RWPE1 (cell line): Measurements from ENCODE around the gene ZNF462.

Experiments
- CTCF ChIA-PET: fragments of 350-600 bp; sonication (Branson Sonifier 250); formaldehyde crosslinking; extraction: SDS; loops from one replicate; lab custom pipeline; 2021; lab: Yijun Ruan, JAX
- POLR2A ChIA-PET: fragments of 400-600 bp; formaldehyde crosslinking; extraction: SDS; loops from one replicate; lab custom pipeline; 2020; ENCODE audit warnings: antibody characterized with exemption; ENCODE audit not compliant: low non-redundant PET; lab: Yijun Ruan, JAX
- DNase-seq: peaks from one replicate; pipeline ENCODE4 v3.0.0; 2012; ENCODE audit warnings: low spot score
- H3K27ac ChIP-seq: fragments of 450-650 bp; 2 replicates; pipeline ENCODE4 v1.5.1; 2017
- TF ChIP-seq, protein P1 (sequence below): fragments of 450-650 bp; conservative IDR thresholded peaks from 2 replicates; pipeline ENCODE4 v1.5.1; 2017; ENCODE audit warnings: low read depth, mild to moderate bottlenecking

Gene ZNF462

DNA sequence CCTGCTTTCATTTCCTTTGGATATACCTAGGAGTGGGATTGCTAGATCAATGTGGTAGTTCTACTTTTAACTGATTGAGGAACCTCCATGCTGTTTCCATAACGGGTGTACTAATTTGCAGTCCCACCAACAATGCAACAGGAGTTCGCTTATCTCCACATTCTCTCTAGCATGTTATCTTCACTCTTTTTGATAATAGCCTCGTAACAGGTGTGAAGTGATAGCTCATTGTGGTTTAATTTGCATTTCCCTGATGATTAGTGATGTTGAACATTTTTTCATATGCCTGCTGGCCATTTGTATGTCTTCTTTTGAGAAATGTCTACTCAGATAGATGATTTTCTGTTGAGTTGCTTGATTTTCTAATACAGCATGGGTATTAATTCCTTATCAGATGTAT lies 142.2 kb downstream of the ZNF462 start:
- no peak overlapping the region for H3K27ac ChIP-seq
- CTCF ChIA-PET: interaction anchor here (1.2 kb wide), 1 partner anchor 121 kb away, joined by 5 read pairs; no protein-coding TSS in a partner anchor
- POLR2A ChIA-PET: no interaction called here
- TF ChIP-seq, protein P1, sequence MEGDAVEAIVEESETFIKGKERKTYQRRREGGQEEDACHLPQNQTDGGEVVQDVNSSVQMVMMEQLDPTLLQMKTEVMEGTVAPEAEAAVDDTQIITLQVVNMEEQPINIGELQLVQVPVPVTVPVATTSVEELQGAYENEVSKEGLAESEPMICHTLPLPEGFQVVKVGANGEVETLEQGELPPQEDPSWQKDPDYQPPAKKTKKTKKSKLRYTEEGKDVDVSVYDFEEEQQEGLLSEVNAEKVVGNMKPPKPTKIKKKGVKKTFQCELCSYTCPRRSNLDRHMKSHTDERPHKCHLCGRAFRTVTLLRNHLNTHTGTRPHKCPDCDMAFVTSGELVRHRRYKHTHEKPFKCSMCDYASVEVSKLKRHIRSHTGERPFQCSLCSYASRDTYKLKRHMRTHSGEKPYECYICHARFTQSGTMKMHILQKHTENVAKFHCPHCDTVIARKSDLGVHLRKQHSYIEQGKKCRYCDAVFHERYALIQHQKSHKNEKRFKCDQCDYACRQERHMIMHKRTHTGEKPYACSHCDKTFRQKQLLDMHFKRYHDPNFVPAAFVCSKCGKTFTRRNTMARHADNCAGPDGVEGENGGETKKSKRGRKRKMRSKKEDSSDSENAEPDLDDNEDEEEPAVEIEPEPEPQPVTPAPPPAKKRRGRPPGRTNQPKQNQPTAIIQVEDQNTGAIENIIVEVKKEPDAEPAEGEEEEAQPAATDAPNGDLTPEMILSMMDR: no peak
- no peak for DNase-seq

DNA sequence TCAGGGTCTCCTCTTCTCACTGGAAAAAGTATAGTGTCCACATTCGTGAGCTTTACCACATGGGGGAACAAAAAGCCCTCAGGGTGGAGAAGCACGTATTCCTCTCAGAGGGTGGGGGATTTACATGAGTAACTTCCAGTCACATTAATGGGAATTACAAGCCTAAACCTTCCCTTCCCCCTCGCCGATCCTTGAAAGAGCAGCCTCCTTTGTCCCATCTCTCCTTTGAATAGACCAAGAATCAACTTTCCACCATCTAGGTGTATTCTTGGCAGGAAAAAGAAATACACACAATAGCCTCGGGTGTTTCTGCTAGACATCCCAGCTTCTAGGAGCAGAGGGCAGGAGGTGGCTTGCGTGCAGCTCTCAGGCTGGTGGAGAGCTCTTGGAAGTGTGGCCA lies 144.4 kb downstream of the ZNF462 start:
- H3K27ac ChIP-seq: no peak overlapping the region
- TF ChIP-seq, protein P1: no peak
- ChIA-PET CTCF (no interaction called here), POLR2A (no interaction called here)
- DNase-seq: no peak

DNA sequence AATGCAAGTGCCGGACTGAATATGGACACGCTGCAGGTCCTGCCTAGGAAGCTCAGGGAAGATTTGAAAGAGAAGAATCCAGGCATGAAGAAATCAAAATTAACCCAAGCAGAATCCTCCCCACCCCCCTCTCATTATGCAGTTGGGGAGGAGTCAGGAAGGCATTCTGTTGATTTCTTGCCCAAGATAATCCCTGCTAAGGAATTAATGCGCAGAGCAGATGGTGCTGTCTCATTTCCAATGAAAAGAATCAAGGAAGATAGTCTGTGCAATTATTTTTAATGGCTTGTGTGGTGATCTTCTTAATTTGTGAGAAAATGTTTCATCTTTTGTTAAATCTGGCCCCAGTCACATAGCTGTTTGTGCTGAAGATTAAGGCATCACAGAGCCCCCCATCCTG lies 145.0 kb downstream of the ZNF462 start:
- DNase-seq: no peak
- no peak overlapping the region for H3K27ac ChIP-seq
- CTCF ChIA-PET: no interaction called here
- TF ChIP-seq, protein P1: no peak
- POLR2A ChIA-PET: no interaction called here

DNA sequence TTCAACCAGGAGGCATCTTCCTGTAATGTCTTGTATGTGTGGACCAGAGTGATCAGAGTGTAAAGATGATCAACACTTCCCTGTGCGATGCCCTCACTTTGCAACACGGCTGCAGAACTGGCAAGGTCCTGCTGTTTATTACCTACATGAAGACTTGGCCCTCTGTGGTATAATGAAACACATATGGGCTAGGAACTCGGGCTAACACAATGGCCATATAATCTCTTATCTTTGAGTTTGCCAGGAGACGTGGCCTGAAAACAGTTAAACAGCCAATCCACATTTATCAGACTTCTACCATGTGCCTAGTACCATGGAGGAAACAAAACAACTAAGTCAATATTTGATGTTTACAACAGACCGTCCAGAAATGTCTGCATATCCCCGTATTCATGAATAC lies 145.5 kb downstream of the ZNF462 start:
- ChIA-PET POLR2A (no interaction called here), CTCF (no interaction called here)
- TF ChIP-seq, protein P1: no peak
- H3K27ac ChIP-seq: no peak overlapping the region
- no peak for DNase-seq

DNA sequence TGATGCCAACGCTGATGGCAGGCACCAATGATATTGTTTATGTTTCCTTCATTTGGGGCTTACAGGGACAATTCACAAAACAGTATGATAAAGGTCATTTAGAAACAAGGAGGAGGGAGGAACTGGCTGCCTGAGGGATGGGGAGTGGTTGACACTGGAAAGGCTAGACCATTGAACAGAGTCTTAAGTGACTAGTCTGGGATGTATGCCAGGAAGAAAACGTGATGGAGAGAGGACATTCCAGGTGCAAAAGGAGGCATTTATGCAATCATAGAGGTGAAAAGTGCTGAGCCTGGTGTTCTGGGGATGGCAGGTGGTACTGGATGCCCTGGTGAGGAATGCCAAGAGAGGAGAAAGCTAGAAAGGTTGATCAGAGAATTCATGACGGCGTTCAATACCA lies 153.4 kb downstream of the ZNF462 start:
- POLR2A ChIA-PET: no interaction called here
- H3K27ac ChIP-seq: no peak overlapping the region
- no peak for DNase-seq
- CTCF ChIA-PET: interaction anchor here (0.7 kb wide), 1 partner anchor 31 kb away, joined by 3 read pairs; no protein-coding TSS in a partner anchor
- TF ChIP-seq, protein P1: no peak

DNA sequence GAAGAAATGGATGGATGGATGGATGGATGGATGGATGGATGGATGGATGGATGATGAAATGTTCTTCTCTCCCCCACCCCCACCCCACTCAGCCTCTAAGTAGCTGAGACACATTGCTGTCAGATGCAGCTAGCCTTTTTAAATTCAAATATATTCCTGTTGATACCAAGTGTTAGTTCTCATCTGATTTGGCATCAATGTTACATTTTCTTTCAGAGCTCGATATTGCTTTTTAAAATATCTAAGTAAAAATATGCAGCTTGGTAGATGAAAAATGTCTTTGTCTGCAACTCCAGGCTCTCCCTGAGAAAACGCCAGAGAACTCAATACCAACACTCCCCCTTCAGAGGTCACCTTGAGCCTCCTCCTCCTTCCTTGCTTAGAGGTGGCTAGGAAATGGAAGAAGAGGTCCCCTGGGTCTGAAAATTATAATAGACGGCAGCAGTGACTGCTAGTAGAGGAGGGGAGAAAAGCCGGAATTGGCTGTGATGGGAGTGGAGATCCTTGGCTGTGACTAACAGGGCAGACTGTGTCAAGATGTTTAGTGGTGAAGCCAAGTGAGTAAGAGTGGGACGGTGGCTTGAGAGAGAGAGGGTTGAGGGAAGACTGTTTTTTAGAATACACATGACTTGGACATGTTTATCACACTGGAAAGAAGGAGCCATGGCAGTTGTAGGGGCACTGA lies 156.0 kb downstream of the ZNF462 start:
- CTCF ChIA-PET: no interaction called here
- no peak for DNase-seq

More for the DNA sequence above, 156.0 kb downstream of the ZNF462 start:
- H3K27ac ChIP-seq: no peak overlapping the region
- POLR2A ChIA-PET: no interaction called here
- TF ChIP-seq, protein P1: no peak
